IMR-90 (cell line): ENCODE data around the gene BCAR1.
"Not testable (repeated sequence)": the region's sequence is repeated elsewhere in the genome, so short reads cannot be mapped to it uniquely, and the experiment has no call there.

Source experiments
- FOS ChIP-seq: fragments of 150-350 bp; IDR thresholded peaks from 2 replicates; pipeline ENCODE4 v1.6.1; 2016; ENCODE audit warnings: low read depth, low read length
- MAFK ChIP-seq: IDR thresholded peaks from 2 replicates; pipeline ENCODE4 v1.6.1; 2012; ENCODE audit warnings: low read depth, low read length, improper control_type of control experiment
- POLR2A ChIP-seq: IDR thresholded peaks from 2 replicates; pipeline ENCODE4 v1.6.1; 2012; ENCODE audit warnings: mild to moderate bottlenecking, low read depth, low read length
- RAD21 ChIP-seq: IDR thresholded peaks from 2 replicates; pipeline ENCODE4 v1.6.1; 2012; ENCODE audit warnings: low read length, improper control_type of control experiment
- RCOR1 ChIP-seq: IDR thresholded peaks from 2 replicates; pipeline ENCODE4 v1.6.1; 2012; ENCODE audit warnings: mild to moderate bottlenecking, low read length, improper control_type of control experiment; ENCODE audit not compliant: insufficient replicate concordance
- TF ChIP-seq, protein P1 (sequence below): conservative IDR thresholded peaks from 2 replicates; pipeline ENCODE4 v1.5.1; 2012; ENCODE audit warnings: mild to moderate bottlenecking, low read depth, low read length, improper control_type of control experiment

DNA sequence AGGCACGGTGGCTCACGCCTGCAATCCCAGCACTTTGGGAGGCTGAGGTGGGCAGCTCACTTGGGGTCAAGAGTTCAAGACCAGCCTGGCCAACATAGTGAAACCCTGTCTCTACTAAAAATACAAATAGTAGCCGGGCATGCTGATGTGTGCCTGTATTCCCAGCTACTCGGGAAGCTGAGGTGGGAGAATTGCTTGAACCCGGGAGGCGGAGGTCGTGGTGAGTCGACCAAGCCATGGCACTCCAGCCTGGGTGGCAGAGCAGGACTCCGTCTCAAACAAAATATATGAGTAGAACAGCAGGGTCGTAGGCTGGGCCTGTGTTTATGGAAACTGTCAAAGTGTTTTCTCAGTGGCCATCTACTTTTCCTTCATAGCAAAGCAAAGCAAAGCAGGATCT is 40.1 kb downstream of the BCAR1 start:
- TF ChIP-seq, protein P1, sequence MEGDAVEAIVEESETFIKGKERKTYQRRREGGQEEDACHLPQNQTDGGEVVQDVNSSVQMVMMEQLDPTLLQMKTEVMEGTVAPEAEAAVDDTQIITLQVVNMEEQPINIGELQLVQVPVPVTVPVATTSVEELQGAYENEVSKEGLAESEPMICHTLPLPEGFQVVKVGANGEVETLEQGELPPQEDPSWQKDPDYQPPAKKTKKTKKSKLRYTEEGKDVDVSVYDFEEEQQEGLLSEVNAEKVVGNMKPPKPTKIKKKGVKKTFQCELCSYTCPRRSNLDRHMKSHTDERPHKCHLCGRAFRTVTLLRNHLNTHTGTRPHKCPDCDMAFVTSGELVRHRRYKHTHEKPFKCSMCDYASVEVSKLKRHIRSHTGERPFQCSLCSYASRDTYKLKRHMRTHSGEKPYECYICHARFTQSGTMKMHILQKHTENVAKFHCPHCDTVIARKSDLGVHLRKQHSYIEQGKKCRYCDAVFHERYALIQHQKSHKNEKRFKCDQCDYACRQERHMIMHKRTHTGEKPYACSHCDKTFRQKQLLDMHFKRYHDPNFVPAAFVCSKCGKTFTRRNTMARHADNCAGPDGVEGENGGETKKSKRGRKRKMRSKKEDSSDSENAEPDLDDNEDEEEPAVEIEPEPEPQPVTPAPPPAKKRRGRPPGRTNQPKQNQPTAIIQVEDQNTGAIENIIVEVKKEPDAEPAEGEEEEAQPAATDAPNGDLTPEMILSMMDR: not testable (repeated sequence)
- TF ChIP-seq POLR2A, FOS, RAD21, MAFK, RCOR1: not testable (repeated sequence)
